HCT116 (cell line): ENCODE data around the gene MYL12B. TPM values are rescaled to one million over a fixed set of nuclear protein-coding genes. Genes with fewer than 3 reads are reported as not detected.

ENCODE experiments used
- ATAC-seq: fragments of 200-7000 bp; cut with Tn5 transposase; 2 replicates; pipeline ENCODE4 v1.9.1; 2020; ENCODE audit warnings: mild to moderate bottlenecking, moderate library complexity
- BruUV-seq: library from RNA; stranded (reverse); fragments of 400-500 nt; replicated peaks from 2 replicates; lab custom pipeline; 2021; lab: Mats Ljungman, UMichigan
- CTCF ChIA-PET: fragments of 300-600 bp; sonication (Branson Sonifier 250); formaldehyde crosslinking; loops from one replicate; lab custom pipeline; 2021; ENCODE audit warnings: antibody characterized with exemption; lab: Charles Lee
- POLR2A ChIA-PET: fragments of 300-600, 350-600 bp; sonication (Branson Sonifier 250); formaldehyde crosslinking; loops from one replicate; lab custom pipeline; 2021; ENCODE audit warnings: antibody characterized with exemption; lab: Charles Lee
- RAD21 ChIA-PET, 2 experiments: fragments of 300-600 bp; sonication (Branson Sonifier 250); formaldehyde crosslinking; loops; one replicate each; lab custom pipeline; 2023; ENCODE audit warnings: low total read pairs in 2 of 2; ENCODE audit not compliant: uncharacterized antibody in 2 of 2, unreplicated experiment in 2 of 2, low non-redundant PET in 1 of 2; lab: Charles Lee
- DNase-seq: peaks from one replicate; pipeline ENCODE4 v3.0.0-alpha.2; 2010; ENCODE audit warnings: low read depth, low spot score
- H2AFZ ChIP-seq: fragments of 200-600 bp; shearing (Covaris generic), sonication (generic); 2 replicates; pipeline ENCODE4 v1.6.1; 2017; ENCODE audit warnings: low read depth, mixed run types, mixed read lengths, antibody characterized with exemption, low read length; ENCODE audit not compliant: poor library complexity, severe bottlenecking
- H3K27ac ChIP-seq: 2 replicates; pipeline ENCODE4 v1.5.1; 2012; ENCODE audit warnings: low read depth, low read length
- H3K27me3 ChIP-seq: fragments of 200-600 bp; sonication (generic); 2 replicates; pipeline ENCODE4 v1.6.1; 2016; ENCODE audit warnings: mixed run types, low read length, mixed read lengths; ENCODE audit not compliant: insufficient read depth
- H3K36me3 ChIP-seq, 2 experiments: fragments of 200-500 bp in 1 of 2; fragments of 200-600 bp in 1 of 2; sonication (Bioruptor generic) in 1 of 2; sonication (generic) in 1 of 2; 2 replicates each; pipeline versions ENCODE4 v1.5.1 to v1.6.1; 2014 to 2016; ENCODE audit warnings: low read length in 2 of 2, inconsistent platforms in 1 of 2, mixed read lengths in 1 of 2, mixed run types in 1 of 2; ENCODE audit not compliant: insufficient read depth in 2 of 2, control insufficient read depth in 1 of 2
- H3K4me1 ChIP-seq, 2 experiments: fragments of 200-600 bp in 1 of 2; sonication (generic) in 1 of 2; 2 replicates each; pipeline versions ENCODE4 v1.5.1 to v1.6.1; 2012 to 2017; ENCODE audit warnings: low read length in 2 of 2, inconsistent platforms in 1 of 2, mild to moderate bottlenecking in 1 of 2, mixed read lengths in 1 of 2, mixed run types in 1 of 2, moderate library complexity in 1 of 2; ENCODE audit not compliant: insufficient read depth in 2 of 2, control insufficient read depth in 1 of 2
- H3K4me2 ChIP-seq: fragments of 200-600 bp; sonication (generic); 2 replicates; pipeline ENCODE4 v1.6.1; 2017; ENCODE audit warnings: mixed run types, low read length, mixed read lengths
- H3K4me3 ChIP-seq, 2 experiments: fragments of 200-600 bp in 1 of 2; sonication (generic) in 1 of 2; replicated peaks in 1 of 2; 2 replicates each; pipeline ENCODE4 v1.5.1; 2011 to 2016; ENCODE audit warnings: low read length in 2 of 2, control low read depth in 1 of 2, low read depth in 1 of 2, mild to moderate bottlenecking in 1 of 2, mixed read lengths in 1 of 2, mixed run types in 1 of 2
- H3K79me2 ChIP-seq: fragments of 200-600 bp; sonication (generic); 2 replicates; pipeline ENCODE4 v1.6.1; 2017; ENCODE audit warnings: mild to moderate bottlenecking, mixed run types, low read length, moderate library complexity, mixed read lengths; ENCODE audit not compliant: insufficient read depth
- H3K9ac ChIP-seq: fragments of 200-600 bp; sonication (generic); 2 replicates; pipeline ENCODE4 v1.6.1; 2016; ENCODE audit warnings: low read length, mixed read lengths
- H3K9me2 ChIP-seq: fragments of 200-600 bp; sonication (generic), shearing (Covaris generic); 2 replicates; pipeline ENCODE4 v1.6.1; 2017; ENCODE audit warnings: mixed run types, mild to moderate bottlenecking, moderate library complexity; ENCODE audit not compliant: insufficient read depth
- H3K9me3 ChIP-seq, 2 experiments: fragments of 200-500 bp in 1 of 2; fragments of 200-600 bp in 1 of 2; sonication (Bioruptor generic) in 1 of 2; sonication (generic) in 1 of 2; 2 replicates each; pipeline ENCODE4 v1.6.1; 2014 to 2017; ENCODE audit warnings: low read length in 2 of 2, mixed read lengths in 2 of 2, inconsistent platforms in 1 of 2, low read depth in 1 of 2, mild to moderate bottlenecking in 1 of 2, mixed run types in 1 of 2, moderate library complexity in 1 of 2; ENCODE audit not compliant: control insufficient read depth in 1 of 2, insufficient read depth in 1 of 2
- H4K20me1 ChIP-seq: fragments of 200-600 bp; sonication (generic), shearing (Covaris generic); 2 replicates; pipeline ENCODE4 v1.6.1; 2017; ENCODE audit warnings: mixed run types, mild to moderate bottlenecking, moderate library complexity; ENCODE audit not compliant: insufficient read depth
- CBX3 ChIP-seq: IDR thresholded peaks from 2 replicates; pipeline ENCODE4 v1.6.1; 2012; ENCODE audit warnings: low read depth
- CTCF ChIP-seq, 3 experiments: fragments of 200-600 bp in 1 of 3; sonication (generic) in 1 of 3; IDR thresholded peaks in 2 of 3; conservative IDR thresholded peaks in 1 of 3; 2 replicates each; pipeline ENCODE4 v1.5.1; 2012 to 2017; ENCODE audit warnings: low read depth in 2 of 3, low read length in 2 of 3, antibody characterized with exemption in 1 of 3, borderline replicate concordance in 1 of 3, control low read depth in 1 of 3, mild to moderate bottlenecking in 1 of 3, mixed read lengths in 1 of 3, mixed run types in 1 of 3, moderate library complexity in 1 of 3; ENCODE audit not compliant: insufficient read depth in 1 of 3
- EGR1 ChIP-seq: IDR thresholded peaks from 2 replicates; pipeline ENCODE4 v1.6.1; 2012; ENCODE audit warnings: low read depth
- ELF1 ChIP-seq: IDR thresholded peaks from 2 replicates; pipeline ENCODE4 v1.6.1; 2012; ENCODE audit warnings: low read depth, borderline replicate concordance
- EZH2 ChIP-seq: fragments of 200-600 bp; sonication (generic); IDR thresholded peaks from 2 replicates; pipeline ENCODE4 v1.6.1; 2017; ENCODE audit warnings: antibody characterized with exemption, mixed run types
- EZH2phosphoT487 ChIP-seq: fragments of 200-600 bp; IDR thresholded peaks from 2 replicates; pipeline ENCODE4 v1.6.1; 2018; ENCODE audit warnings: antibody characterized with exemption, borderline replicate concordance
- JUND ChIP-seq: IDR thresholded peaks from 2 replicates; pipeline ENCODE4 v1.6.1; 2012
- POLR2A ChIP-seq: IDR thresholded peaks from 2 replicates; pipeline ENCODE4 v1.7.0; 2011; ENCODE audit warnings: borderline replicate concordance; ENCODE audit not compliant: insufficient read depth, insufficient read length; ENCODE audit errors: extremely low read depth
- RAD21 ChIP-seq: IDR thresholded peaks from 2 replicates; pipeline ENCODE4 v1.6.1; 2012; ENCODE audit warnings: low read depth, mild to moderate bottlenecking
- REST ChIP-seq: IDR thresholded peaks from 2 replicates; pipeline ENCODE4 v1.6.1; 2012; ENCODE audit warnings: low read depth
- SP1 ChIP-seq: IDR thresholded peaks from 2 replicates; pipeline ENCODE4 v1.6.1; 2012; ENCODE audit warnings: low read depth
- SRF ChIP-seq: IDR thresholded peaks from 2 replicates; pipeline ENCODE4 v1.6.1; 2012; ENCODE audit warnings: low read depth
- YY1 ChIP-seq: IDR thresholded peaks from 2 replicates; pipeline ENCODE4 v1.6.1; 2011; ENCODE audit warnings: low read length, low read depth, moderate library complexity, mild to moderate bottlenecking; ENCODE audit not compliant: insufficient replicate concordance; ENCODE audit errors: extremely low read depth
- ZFX ChIP-seq: fragments of 450-650 bp; IDR thresholded peaks from 2 replicates; pipeline ENCODE4 v1.6.1; 2017
- ZNF274 ChIP-seq: fragments of 200-500 bp; sonication (Bioruptor generic); IDR thresholded peaks from 2 replicates; pipeline ENCODE4 v1.6.1; 2014; ENCODE audit warnings: mild to moderate bottlenecking, low read depth, low read length, inconsistent platforms
- intact Hi-C: fragments of 100-400 bp; cut with micrococcal nuclease; formaldehyde crosslinking; loops from 2 replicates; pipeline ENCODE4 v1.10.0; 2022
- total RNA-seq: library from RNA; stranded (reverse); gene quantifications from one replicate; pipeline ENCODE4 v1.2.1, GENCODE V29; 2021; ENCODE audit not compliant: unreplicated experiment
- TF ChIP-seq, protein P1 (sequence below): IDR thresholded peaks from 2 replicates; pipeline ENCODE4 v1.6.1; 2012

Gene MYL12B
- total RNA-seq, 1 experiment from 2014 or later = 403 TPM

DNA sequence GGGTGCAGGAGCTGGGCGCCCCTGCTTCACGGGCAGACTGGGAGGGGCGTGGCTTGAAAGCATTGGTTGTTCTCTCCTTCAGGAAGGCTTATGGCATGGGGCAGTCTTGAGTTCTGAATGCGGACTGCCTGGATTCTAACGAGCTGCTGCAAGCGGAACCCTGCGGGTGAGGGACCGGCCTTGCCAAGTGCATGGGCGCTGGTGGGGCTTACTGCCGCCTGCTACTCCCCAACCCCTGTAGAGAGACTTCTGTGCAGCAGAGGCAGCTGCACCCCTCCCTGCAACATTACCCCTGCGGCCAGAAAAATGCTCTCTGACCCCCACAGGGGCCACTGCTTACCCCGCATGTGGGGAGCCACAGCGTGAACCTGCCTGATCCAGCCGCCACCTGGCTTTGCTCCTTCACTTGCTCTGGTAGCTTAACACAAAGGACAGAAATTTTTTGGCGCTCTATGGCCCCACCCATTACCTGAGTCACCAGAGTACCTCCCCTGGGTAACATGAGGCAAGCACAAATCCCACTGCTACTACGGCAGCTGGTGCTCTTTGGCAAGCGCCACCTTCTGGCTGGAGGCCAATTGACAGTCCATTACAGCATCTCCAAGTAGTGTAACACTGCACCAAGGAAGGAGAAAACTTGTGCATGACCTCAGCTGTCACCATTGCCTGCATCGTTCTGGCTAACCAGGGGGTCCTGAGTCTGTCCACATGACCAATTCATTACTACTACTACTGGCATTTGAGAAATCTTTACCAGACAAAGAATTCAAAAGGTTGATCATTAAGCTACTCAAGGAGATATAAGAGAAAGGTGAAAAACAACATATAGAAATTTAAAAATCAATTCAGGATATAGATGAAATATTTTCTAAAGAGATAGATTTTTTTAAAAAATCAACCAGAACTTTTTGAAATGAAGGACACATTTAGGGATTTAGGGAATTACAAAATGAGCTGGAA lies 35.4 kb downstream of the MYL12B start (continued):
- no peak for TF ChIP-seq ELF1
- peak; percentile 56 to 87 (median 61); a peak in 5 of 6 replicates for TF ChIP-seq CTCF (IDR thresholded peaks at IDR 0.05 in 2 of 3, conservative IDR thresholded peaks at IDR 0.05 in 1 of 3; ENCODE audit: borderline replicate concordance in 1 of 3, insufficient read depth in 1 of 3, low read depth in 2 of 3, low read length in 2 of 3)
- no peak; the same call in 1 of the 2 replicates for TF ChIP-seq RAD21

GRCh38 chr18:3304832-3305231 lies 42.9 kb downstream of the MYL12B start:
- no peaks in the 10 kb centered on the region for H3K36me3 ChIP-seq
- no peak for DNase-seq
- H4K20me1 ChIP-seq = no peaks in the 10 kb centered on the region
- H3K27ac ChIP-seq = no peak overlapping the region
- ATAC-seq = no peak
- H3K27me3 ChIP-seq = no peaks in the 10 kb centered on the region
- peaks cover 3% of the 10 kb centered on the region; the same call in 1 of the 2 replicates for H3K9me2 ChIP-seq
- no peak overlapping the region for H3K9ac ChIP-seq
- H3K4me2 ChIP-seq = no peak overlapping the region
- POLR2A ChIA-PET = no interaction called here
- BruUV-seq = no TSS peak
- intact Hi-C loops = no loop called here
- RAD21 ChIA-PET = no interaction called here
- no peak overlapping the region for H3K4me3 ChIP-seq
- no peaks in the 10 kb centered on the region for H3K79me2 ChIP-seq
- H3K4me1 ChIP-seq = peaks cover 0 to 14% of the 10 kb centered on the region in 2 experiments; a peak in 2 of 4 replicates
- H3K9me3 ChIP-seq = no peaks in the 10 kb centered on the region
- no peak overlapping the region for H2AFZ ChIP-seq
- CTCF ChIA-PET = no interaction called here
- no peak for TF ChIP-seq REST
- TF ChIP-seq, protein P1, sequence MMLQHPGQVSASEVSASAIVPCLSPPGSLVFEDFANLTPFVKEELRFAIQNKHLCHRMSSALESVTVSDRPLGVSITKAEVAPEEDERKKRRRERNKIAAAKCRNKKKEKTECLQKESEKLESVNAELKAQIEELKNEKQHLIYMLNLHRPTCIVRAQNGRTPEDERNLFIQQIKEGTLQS = no peak
- TF ChIP-seq JUND = no peak
- no peak for TF ChIP-seq CBX3
- no peak for TF ChIP-seq SRF
- TF ChIP-seq ZFX = no peak
- TF ChIP-seq EZH2 = no peak
- TF ChIP-seq CTCF (IDR thresholded peaks at IDR 0.05 in 2 of 3, conservative IDR thresholded peaks at IDR 0.05 in 1 of 3; ENCODE audit: borderline replicate concordance in 1 of 3, insufficient read depth in 1 of 3, low read depth in 2 of 3, low read length in 2 of 3) = no peak
- TF ChIP-seq EGR1 = no peak
- TF ChIP-seq SP1 = no peak
- no peak for TF ChIP-seq POLR2A
- TF ChIP-seq EZH2phosphoT487 = no peak
- TF ChIP-seq ZNF274 = no peak
- TF ChIP-seq YY1 = no peak
- TF ChIP-seq RAD21 = no peak
